GM04504 (cell line): ENCODE data around the gene SCRN2.
A peak's percentile ranks its signal among the peaks of the same experiment; 100 is the strongest.

Experiments used
- DNase-seq: peaks from one replicate; pipeline ENCODE4 v3.0.0-alpha.2; 2012; ENCODE audit warnings: low read depth

The SCRN2 gene

DNA sequence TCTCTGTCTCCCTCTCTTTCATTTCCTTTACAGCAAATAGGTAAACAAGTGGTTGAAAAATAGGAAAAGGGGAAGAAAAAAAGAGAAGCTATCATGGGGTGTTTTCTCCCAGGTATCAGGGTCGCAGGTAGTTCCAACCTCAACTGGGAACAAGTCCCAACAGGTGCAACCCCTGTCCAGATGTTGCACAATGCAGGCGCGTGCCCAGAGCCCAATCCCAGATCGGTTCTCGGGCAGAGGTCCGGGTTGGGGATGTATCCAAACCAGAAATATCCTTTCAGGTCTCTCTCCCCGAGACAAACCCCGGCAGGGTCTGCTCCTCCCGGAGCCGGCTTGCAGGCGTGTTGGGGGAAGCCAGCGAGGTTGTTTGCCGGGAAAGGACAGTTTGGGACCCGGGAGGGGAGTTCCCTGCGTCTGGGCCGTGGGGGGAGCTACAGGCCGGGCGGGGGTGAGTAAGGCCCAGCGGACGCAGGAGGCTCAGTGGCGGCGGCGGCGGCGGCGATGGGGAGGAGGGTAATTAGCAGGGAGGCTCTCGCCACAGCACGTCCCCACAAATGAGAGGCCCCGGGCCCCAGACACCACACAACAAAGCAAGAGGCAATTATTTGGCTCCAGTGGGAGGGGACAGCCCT is 31.1 kb upstream of the SCRN2 start:
- DNase-seq: no peak

DNA sequence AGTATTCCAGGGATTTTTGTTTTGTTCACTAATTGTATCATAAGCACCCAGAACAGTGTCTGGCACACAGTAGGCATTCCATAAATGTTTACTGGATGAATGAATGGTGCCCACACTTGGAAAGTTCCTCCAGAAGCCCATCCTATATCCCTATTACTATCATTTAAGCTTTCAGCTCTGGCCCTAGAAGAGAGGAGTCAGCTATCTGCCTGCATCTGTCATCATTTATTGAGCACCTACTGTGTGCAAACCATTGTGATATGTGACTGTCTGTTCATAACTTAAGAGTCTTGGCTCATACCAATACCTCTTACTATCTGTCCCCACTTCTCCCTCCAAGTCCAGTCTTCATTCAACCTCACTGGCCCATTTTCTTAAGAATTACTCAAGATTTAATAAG is 30.0 kb upstream of the SCRN2 start:
- DNase-seq: no peak

DNA sequence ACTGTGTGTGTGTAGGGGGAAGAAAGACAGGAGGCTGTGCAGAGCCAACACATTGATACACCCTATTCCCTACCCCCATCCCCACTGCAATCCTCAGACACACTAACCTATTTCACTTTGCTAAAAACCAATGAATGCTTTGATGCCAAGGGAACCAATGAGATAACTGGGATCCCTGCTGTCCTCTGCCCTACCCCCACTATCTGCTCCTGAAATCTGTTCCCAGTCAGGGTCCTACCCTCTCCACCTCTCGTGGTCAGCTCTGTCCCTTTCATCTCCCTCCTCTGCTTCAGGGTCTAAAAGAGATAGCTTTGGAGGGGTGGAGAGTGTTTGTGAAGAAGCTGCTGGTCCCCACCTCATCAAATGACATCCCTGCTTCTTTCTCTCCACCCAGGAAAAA is 29.0 kb upstream of the SCRN2 start:
- no peak for DNase-seq

DNA sequence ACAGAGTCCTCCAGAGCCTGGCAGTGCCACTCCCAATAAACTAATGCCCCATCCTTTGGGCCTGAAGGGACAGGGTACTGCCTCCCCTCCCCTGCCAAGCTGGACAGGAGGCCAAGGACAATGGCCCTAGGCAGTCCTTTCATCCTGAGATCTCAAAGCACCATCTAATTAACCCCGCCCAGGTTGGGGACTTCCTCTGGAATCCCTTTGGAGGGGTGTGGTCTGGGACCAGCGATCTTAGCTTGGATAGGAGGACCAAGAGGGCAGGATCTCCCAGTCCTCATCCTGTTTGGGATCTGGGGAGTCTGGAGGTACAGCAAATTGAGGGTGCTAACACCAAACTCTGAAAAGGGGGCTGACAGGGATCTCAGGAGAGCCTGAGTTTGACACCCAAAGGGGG is 28.0 kb upstream of the SCRN2 start:
- DNase-seq: no peak

DNA sequence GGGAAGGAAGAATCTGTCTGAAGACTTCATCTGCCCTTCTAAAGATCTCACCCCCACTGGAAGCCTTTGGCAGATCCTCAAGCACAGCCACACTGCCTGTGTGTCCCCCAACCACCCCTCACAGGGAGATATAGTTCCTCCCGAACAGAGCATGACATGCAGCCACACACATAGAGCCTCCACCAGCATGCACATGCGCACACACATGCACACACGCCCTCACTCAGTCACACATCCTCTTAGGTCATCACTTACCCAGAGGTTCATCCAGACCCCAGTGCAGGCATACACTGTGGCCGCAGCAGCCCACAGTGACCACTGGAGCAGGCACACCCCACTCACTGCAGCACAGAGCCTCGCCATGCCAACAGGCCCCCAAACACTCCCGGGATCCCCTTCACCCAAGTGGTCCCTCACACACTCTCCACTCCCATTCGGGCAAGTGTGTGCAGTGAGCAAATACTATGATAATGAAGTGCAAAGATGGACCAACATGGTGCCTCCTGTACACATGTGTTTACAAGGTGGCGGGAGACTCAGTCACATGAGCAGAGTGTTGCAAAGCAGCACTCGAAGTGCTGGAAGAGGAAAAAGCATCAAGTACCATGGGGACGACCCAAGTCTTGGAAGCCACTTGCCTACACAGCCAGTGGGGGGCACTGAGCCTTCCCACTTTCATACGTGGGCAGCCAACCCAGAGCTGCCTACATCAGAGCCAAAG is 26.9 kb upstream of the SCRN2 start:
- no peak for DNase-seq

DNA sequence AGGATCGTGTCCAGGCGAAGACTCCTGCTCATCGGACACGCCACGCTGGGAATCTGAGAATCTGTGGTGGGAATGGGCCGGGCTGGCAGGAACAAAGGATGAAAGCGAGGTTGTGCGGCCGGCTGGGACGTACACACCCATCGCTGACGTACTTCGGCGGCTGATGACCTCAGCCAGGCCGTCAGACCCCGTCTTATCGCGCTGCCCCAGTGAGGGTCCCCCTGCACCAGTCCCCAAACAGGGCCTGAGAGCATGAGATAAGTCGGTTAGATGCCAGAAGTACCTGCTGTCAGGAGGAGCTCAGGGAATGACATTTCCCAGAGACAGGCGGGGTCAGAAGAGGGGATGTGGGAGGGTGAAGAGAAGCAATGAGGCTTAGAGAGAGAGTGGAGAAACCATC is 25.9 kb upstream of the SCRN2 start:
- no peak for DNase-seq

DNA sequence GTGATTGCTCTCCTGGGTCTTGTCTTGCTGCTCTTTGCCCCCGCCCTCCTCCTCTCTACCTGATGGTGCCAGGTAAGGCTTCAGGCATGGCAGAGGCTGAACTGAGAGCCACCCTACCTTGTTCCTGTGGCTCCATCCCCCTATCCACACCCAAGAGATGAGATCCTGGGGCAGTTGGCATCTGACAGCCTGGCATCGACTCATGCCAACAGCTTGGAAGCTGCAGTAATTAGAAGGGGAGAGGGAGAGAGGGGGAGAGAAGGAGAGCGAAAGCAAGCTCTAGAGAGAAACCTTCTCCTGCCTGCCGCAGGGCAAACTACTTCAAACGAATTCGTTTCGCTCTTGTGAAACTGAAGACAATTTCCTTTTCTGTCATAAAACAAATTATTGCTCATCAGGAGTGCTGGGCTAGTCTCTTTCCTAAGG is 23.7 kb upstream of the SCRN2 start:
- DNase-seq: peak; percentile 25

DNA sequence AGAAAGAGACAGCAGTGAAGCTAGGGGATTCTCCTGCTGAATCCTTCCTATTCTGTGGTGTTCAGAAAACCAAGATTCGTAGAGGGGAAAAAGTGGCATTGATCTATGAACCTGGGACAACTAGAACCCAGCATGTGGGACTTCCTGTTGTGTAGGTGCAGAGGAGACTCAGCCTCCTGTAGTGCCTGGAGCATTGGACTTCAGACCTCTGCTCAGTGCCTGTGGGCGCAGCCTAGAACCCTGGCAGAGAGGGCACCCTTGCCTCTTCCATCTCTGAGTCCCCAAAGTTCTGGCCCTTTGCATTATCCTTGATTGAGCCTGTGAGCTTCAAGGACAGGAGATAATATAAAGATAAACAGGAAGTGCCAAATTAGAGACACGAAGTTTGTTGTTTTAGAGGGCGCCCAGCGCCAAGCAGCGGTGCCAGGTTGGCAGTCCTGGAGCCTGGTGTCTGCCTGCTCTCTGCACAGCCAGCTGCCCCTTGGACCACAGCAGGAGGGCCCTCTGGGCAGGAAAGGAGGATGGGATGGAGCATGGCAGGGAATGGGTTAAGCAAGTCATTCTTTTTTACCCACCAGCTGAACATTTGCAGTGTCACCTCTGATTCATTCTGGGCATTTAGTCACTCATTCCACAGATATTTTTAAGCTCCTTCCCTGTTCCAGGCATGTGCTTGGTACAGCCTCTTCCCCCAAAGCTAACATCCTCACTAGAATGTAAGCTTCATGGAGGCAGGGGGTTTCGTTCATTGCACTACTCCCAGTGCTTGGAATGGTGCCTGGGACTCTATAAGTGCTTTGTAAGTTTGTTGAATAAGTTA is 21.8 kb upstream of the SCRN2 start:
- DNase-seq: peak; percentile 47

DNA sequence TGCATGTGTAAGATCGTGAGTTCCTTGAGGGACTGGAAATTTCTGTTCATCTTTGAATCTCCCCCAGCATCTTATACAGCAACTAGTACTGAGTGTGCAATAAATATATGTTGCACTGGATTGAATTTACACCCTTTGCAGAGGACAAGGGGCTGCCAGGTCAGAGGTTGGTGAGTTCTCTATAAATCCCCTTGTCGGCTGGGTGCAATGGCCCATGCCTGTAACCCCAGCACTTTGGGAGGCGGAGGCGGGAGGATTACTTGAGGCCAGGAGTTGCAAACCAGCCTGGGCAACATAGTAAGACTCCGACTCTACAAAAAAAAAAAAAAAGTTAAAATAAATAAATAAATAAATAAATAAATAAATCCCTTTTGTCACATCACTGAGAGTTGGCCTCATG is 19.3 kb upstream of the SCRN2 start:
- DNase-seq: no peak

DNA sequence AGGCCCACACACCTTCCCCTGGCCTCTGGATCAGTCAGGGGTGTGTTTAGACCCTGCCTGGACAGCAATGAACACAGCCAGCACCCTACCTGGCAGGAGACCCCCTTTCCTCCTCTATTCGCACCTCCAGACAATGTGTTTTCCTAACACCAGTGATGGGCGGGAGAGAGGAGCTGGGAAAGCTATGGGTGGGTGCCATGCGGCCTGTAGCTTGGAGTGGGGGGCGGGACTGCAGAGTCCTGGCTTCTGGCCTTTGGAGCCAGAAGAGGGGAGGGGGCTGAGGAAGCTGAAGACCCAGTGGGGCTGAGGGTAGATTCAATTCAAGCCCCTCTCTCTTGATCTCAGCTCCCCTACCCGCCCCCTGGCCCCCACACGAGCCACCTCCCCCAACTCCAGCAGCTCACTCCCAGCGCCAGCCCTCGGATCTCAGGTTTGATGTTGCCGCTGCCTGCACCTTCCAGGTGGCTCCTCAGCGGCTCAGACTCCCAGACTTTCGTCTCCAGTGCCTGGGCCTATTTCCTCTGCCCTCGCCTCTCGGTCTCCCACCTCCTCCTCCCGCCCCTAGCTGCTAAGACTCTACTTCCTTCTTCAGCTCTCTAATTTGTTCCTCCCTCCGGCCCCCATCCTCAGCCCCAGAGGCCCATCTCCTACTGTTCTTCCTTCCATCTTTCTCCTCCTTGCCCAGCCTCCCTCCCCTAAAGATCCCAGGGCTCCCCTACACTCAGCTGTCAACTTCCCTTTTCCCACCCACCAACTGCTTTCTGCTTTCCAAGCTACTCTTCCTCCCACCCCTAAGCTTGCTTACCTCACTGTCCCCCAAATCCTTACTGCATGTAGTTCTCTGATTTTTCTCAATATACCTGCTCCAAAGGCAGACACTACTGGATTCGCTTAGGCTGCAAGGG is 16.7 kb upstream of the SCRN2 start:
- no peak for DNase-seq

DNA sequence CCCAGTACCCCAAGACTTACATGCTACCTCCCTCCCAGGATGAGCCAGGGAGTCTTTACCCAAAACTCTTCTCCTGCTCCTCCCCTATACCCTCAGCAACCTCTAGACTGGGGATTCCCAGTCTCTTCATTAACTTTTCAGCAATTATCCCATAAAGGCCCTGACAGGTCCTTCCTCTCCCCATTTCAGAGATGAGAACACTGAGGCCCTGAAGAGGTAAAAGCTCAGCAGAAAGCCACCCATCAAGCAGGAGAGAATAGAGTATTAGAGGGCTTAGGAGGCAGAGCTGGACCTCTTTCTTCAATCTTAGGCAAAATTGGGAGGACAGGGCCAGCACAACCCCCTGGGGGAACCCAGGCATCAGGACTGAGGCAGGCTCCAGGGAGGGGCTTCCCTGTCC is 15.8 kb upstream of the SCRN2 start:
- no peak for DNase-seq

DNA sequence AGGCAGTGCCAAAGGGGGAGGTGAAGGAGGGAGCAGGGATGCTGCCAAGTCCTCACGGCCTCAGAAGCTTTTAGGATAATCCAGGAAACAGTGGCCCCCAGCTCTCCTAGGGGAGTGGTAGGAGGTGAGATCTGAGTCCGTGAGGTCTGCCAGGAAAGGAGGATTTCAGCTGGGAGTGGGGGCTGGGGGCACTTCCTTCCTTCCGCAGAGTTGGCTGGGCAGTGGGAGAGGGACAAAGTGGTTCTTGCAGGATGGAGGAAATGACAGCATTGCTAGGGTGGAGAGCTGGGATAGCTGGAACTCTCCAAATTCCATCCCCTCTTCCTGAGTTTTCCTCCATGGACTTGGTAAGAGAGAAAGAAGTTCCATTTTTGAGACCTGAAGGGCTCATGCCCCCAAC is 14.7 kb upstream of the SCRN2 start:
- no peak for DNase-seq

DNA sequence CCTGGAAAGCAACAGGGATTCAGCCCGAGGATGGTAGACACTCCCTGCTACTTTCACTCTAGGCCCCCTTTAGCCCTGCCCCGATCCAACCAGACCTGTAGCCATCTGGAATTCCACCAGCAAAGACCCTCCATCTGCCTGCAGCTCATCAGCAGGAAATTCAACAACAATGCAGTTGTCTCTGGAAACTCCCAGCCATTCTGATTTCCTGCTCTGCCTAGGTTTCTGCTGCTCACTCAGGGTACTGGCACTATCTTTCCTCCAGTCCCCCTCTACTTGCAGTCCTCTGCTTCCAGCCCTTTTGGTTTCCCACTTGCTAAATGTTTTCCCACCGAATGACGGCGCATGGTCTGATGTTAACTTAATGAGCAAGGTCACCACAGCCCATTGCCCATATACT is 12.5 kb upstream of the SCRN2 start:
- DNase-seq: no peak

DNA sequence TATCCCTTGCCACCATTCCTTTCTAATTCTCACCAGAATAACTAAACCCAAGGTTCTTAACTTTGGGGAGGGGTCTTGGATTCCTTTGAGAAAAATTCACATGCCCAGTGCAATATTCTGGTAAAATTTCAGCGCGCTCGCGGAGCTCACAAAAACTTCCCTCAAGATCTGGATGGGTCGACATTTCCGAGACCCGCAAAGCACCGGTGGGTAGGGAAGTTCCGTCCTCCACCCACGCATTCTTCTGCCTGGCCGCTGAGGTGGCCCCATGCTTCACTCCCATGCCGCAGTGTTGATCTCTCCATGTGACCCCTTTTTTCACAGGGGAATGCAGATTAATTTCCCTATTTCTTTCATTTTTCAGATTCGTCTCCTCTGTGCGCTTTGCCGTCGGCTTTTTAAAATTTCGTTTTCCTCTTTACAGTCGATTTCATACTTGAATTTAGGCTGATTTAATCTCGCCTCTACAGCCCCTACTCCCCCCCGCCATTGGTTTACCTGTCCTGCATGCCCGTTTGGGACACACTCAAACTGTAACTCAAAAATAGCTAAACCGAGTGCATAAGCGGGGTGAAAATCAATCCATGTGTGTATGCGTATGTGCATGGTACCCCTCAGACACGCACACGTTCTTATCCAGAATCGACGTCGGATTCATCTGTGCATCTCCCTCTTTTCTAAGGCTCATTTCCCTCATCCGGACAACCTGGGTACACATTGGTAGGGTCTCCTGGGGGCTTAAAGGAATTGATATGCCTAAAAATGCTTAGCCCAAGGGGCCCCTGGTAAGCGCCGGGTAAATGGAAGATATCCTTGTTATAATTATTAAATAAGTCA is 11.3 kb upstream of the SCRN2 start:
- DNase-seq: no peak

DNA sequence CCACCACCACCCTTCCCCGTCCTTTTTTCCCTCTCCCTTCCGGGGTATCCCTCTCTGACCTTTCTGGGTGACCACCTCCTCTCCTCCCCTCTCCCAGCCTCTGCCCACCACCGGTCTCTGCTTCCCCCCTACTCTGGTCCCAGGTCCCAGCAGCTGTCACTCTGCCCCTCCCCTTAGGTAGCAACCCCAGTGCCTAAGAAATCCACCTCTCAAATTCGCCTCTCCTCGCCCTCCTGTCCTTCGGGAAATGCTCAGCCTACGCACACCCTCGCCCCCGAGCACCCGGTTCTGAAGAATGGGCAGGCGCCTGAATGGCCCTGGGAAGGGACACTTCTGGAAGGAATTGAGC is 10.7 kb upstream of the SCRN2 start:
- no peak for DNase-seq

DNA sequence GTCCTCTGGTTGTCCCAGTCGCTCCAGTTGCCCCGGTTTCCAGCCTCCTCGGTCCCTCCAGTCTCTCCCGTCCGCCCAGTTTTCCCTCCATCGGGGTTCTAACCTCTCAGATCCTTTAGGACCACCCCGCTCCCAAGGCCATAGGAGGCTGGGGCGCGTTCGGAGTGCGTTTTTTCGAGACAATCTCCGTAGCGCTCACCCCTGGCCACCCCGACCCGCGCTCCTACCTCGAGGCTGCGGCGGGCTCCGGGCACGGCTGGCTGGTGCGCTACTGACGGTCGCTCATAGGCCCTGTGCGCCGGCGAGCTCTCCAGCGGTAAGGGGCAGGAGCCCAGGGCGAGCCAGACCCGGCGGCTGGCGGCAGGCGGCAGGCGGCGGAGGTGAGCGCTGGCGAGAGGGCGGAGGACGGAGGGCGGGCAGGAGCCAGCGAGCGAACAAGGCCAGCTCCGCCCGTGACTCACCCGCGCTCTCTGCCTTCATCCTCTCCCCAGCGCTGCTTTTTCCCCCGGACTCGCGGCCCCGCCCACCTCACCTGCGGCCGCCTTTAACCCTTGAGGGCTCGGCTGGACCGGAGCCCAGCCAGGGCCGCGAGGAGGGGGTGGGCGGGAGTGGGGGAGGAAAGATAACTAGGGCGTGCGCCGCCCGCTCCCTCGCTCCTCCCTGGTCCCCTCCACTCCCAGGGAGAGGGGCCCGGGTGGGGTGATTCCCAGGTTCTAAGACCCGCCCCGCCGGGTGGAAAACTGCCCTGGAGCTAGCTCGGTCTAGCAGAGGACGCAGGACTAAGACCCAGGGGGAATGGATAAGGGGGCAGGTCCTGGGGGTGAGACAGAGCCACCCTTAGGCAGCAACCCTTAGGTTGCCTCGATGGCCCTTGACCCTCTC is 9.9 kb upstream of the SCRN2 start, which contains the start of gene SP6:
SP6 (minus strand) TSS at position 472 of the 882 bp plus-strand sequence. CDS start 2,734 bp downstream, outside the sequence.
- DNase-seq: no peak

DNA sequence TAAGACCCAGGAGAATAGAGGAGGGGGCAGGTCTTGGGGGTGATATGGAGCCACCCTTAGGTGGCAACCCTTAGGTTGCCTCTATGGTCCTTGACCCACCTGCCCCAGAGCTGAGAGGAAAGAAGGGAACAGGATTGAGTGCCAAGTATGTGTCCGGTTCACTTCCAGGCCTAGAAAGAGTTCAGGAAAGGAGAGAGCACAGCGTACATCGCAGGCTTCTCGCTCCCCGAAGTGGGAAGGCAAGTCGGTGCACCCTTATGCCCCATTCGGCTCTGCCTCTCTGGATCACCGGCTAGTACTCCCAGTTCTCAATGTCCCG is 9.3 kb upstream of the SCRN2 start:
- no peak for DNase-seq

DNA sequence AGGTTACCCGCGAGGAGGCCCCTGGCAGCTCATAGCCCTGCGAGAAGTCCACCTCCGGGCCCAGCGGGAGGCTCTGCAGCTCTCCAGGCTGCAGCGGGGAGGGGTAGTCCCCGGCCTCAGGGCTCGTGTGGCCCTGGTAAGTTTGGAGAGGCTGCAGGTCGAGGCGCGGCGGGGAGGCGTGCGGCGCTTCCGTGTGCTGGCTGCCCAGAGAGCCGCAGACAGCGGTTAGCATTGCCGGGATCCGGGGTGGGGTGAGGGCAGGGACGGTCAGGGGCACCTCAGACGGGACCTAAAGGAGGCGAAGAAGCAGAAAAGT is 7.1 kb upstream of the SCRN2 start:
- no peak for DNase-seq

DNA sequence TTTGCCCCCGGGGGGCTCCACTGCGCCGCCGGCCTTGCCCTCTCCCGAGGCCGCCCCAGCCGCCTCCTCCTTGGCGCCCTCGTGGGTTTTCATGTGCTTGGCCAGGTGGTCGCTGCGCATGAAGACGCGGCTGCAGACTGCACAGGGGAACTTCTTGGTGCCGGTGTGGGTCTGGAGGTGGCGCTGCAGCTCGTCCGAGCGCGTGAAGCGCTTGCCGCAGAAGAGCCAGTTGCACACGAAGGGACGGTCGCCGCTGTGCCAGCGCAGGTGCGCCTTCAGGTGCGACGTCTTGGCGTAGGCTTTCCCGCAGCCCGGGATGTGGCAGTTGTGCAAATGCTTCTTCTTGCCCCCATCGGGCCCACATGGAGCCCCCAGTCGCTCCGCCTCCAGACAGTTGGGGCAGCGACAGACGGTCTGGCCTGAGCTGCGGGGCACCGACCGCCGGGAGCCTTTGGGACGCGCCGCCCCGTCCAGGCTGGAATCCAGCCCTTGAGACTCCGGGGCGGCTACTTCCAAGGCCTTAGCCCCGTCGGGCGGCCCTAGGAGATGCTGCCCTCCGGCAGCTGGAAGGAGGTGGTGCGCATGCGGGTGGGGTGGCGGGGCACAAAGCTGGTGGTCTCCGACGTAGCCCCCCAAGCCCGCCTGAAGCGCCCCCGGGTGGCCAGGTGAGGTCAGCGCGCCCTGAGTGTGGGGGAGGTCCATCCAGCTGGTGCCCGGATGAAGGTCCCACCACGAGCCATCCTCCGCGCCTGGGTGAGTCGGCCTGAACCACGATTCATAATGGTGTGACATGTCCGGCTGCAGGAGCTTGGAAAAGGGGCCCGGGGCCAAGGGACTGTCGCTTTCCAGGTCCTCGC is 6.5 kb upstream of the SCRN2 start:
- no peak for DNase-seq
